Choroid plexus epithelial cell (primary cell): ENCODE results near the gene TSPAN16.

Source experiments
- DNase-seq: peaks from one replicate; pipeline ENCODE4 v3.0.0-alpha.2; 2010; ENCODE audit warnings: low read depth
- H3K4me3 ChIP-seq: 2 replicates; pipeline ENCODE4 v1.5.1; 2011; ENCODE audit warnings: low read depth, mild to moderate bottlenecking, control low read depth, low read length, moderate library complexity
- CTCF ChIP-seq: conservative IDR thresholded peaks from 2 replicates; pipeline ENCODE4 v1.5.1; 2011; ENCODE audit warnings: low read depth, mild to moderate bottlenecking, control low read depth, inconsistent platforms, low read length, moderate library complexity

Gene TSPAN16

DNA sequence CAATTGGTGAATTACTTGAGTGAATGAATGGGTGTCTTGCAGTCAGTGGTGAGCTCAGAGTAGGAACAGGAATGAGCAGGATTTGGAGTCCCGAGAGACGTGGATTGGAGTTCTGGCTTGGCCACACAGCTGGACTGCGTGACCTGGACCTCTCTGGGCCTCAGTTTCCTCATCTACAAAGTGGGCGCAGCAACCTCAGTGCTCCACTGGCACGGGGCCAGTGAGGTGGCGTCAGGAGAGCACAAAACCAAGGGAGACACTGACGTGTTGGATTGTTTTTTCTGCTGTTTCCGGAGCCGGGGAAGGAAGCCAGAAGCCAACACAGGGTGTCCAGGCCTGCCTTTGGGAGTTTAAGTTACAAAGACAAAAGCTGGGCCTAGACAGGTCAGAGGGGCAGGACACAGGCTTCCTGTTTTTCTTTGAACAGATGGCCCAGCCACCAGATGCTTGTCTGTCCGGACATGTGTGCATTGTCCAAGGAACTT lies 27.1 kb upstream of the TSPAN16 start:
- peak; percentile 91 for DNase-seq
- no peak overlapping the region for H3K4me3 ChIP-seq
- no peak for TF ChIP-seq CTCF

DNA sequence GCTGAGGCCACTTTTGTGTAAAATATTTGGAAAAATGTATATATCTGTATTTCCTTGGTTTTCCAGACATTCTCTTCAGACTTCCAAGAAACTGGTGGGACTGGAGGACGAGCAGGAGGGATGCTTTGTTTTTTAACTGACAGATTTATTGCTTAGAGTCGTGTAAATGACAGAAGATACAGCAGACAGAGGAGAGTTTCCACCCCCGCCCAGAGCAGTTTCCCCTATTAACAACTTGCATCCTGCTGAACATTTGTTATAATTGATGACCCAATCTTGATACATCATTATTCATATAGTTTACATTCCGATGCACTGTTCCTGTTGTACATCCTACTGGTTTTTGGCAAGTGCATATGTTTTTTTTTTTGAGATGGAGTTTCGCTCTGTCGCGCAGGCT lies 26.6 kb upstream of the TSPAN16 start:
- no peak overlapping the region for H3K4me3 ChIP-seq
- peak; percentile 40 for DNase-seq
- TF ChIP-seq CTCF = no peak

GRCh38 chr19:11273296-11273695 lies 22.7 kb upstream of the TSPAN16 start:
- TF ChIP-seq CTCF = no peak
- H3K4me3 ChIP-seq = no peak overlapping the region
- DNase-seq = no peak

GRCh38 chr19:11273989-11274388 lies 22.0 kb upstream of the TSPAN16 start:
- no peak for DNase-seq
- H3K4me3 ChIP-seq = no peak overlapping the region
- no peak for TF ChIP-seq CTCF

DNA sequence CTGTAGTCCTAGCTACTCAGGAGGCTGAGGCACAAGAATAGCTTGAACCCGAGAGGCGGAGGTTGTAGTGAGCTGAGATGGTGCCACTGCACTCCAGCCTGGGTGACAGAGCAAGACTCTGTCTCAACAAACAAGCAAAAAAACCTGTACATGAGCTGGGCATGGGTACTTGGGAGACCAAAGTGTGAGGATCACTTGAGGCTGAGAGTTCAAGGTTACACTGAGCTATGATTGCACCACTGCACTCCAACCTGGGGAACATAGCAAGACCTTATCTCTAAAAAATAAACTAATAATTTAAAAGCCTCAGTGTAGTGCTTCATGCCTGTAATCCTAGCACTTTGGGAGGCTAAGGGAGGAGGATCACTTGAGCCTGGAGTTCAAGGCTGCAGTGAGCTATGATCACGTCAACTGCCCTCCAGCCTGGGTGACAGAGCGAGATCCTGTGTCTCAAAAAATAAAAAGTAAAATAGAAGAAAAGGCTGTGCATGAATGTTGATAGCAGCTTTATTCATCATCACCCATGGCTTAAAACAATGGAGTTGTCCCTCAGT lies 21.4 kb upstream of the TSPAN16 start:
- TF ChIP-seq CTCF = no peak
- no peak overlapping the region for H3K4me3 ChIP-seq

DNA sequence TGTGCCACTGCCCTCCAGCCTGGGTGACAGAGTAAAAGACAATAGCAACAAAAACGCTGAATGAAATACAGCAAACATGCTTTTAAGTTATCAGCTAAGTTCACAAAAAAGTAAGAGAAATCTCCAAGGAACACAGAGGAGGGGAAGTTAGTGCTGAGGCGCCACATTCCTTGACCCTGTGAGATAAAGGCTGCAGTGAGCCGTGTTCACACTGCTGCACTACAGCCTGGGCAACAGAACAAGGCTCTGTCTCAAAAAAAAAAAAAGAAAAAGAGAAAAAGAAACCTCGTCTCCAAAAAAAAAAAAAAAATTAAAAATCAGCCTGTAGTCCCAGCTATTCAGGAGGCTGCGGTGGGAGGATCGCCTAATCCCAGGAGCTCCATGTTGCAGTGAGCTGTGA lies 17.3 kb upstream of the TSPAN16 start:
- DNase-seq = peak; percentile 79

More for the DNA sequence above, 21.4 kb upstream of the TSPAN16 start:
- no peak for DNase-seq

More for the DNA sequence above, 17.3 kb upstream of the TSPAN16 start:
- TF ChIP-seq CTCF = no peak
- no peak overlapping the region for H3K4me3 ChIP-seq
